Panc1 (cell line): Measurements from ENCODE around the gene DLG5. TPM values are rescaled to one million over a fixed set of nuclear protein-coding genes. Genes with fewer than 3 reads are reported as not detected.
A peak's percentile ranks its signal among the peaks of the same experiment; 100 is the strongest.

Experiments
- ATAC-seq: fragments of 200-7000 bp; cut with Tn5 transposase; 2 replicates; pipeline ENCODE4 v1.9.1; 2020; ENCODE audit warnings: mild to moderate bottlenecking, moderate library complexity
- BruUV-seq: library from RNA; stranded (reverse); fragments of 400-500 nt; replicated peaks from 2 replicates; lab custom pipeline; 2021; lab: Mats Ljungman, UMichigan
- CTCF ChIA-PET: fragments of 300-600 bp; sonication (Branson Sonifier 250); formaldehyde crosslinking; loops from one replicate; lab custom pipeline; 2022; ENCODE audit warnings: antibody characterized with exemption; lab: Charles Lee
- POLR2A ChIA-PET: fragments of 300-600 bp; sonication (Branson Sonifier 250); formaldehyde crosslinking; loops from one replicate; lab custom pipeline; 2022; ENCODE audit warnings: antibody characterized with exemption; lab: Charles Lee
- DNase-seq: peaks from one replicate; pipeline ENCODE4 v3.0.0-alpha.2; 2010; ENCODE audit warnings: low read depth, low spot score
- H3K27ac ChIP-seq: 2 replicates; pipeline ENCODE4 v1.5.1; 2011; ENCODE audit warnings: mild to moderate bottlenecking, low read length, inconsistent platforms
- H3K27me3 ChIP-seq: fragments of 200-500 bp; sonication (Bioruptor generic); 2 replicates; pipeline ENCODE4 v1.6.0; 2014; ENCODE audit warnings: low read length, inconsistent platforms; ENCODE audit not compliant: control insufficient read depth, insufficient read depth
- H3K36me3 ChIP-seq: fragments of 200-500 bp; sonication (Bioruptor generic); 2 replicates; pipeline ENCODE4 v1.5.1; 2014; ENCODE audit warnings: inconsistent platforms, mild to moderate bottlenecking, low read length, moderate library complexity; ENCODE audit not compliant: control insufficient read depth, insufficient read depth
- H3K4me1 ChIP-seq: 2 replicates; pipeline ENCODE4 v1.5.1; 2011; ENCODE audit warnings: inconsistent platforms, mild to moderate bottlenecking, low read length, moderate library complexity; ENCODE audit not compliant: control insufficient read depth, insufficient read depth
- H3K4me3 ChIP-seq, 2 experiments: 2 replicates each; pipeline ENCODE4 v1.5.1; 2011 to 2012; ENCODE audit warnings: low read depth in 2 of 2, low read length in 2 of 2, mild to moderate bottlenecking in 2 of 2, inconsistent platforms in 1 of 2, moderate library complexity in 1 of 2
- H3K9me3 ChIP-seq: fragments of 200-500 bp; sonication (Bioruptor generic); 2 replicates; pipeline ENCODE4 v1.5.1; 2014; ENCODE audit warnings: low read depth, mild to moderate bottlenecking, inconsistent platforms, low read length, moderate library complexity; ENCODE audit not compliant: control insufficient read depth, insufficient read depth
- POLR2AphosphoS5 ChIP-seq: IDR thresholded peaks from 2 replicates; pipeline ENCODE4 v1.6.1; 2012; ENCODE audit warnings: mild to moderate bottlenecking, low read depth, low read length, moderate library complexity
- SIN3A ChIP-seq: IDR thresholded peaks from 2 replicates; pipeline ENCODE4 v1.6.1; 2012; ENCODE audit warnings: low read depth, mild to moderate bottlenecking, low read length, moderate library complexity, borderline replicate concordance; ENCODE audit not compliant: insufficient read depth
- TCF7L2 ChIP-seq: IDR thresholded peaks from 2 replicates; pipeline ENCODE4 v1.6.1; 2011; ENCODE audit warnings: mild to moderate bottlenecking, low read depth, low read length, inconsistent platforms
- in situ Hi-C: cut with HindIII; loops from 2 replicates; pipeline ENCODE4 v1.10.0; 2016; ENCODE audit warnings: low sequenced_read_pairs, low pct_unique_long_range_greater_than_20kb
- intact Hi-C: fragments of 100-400 bp; cut with micrococcal nuclease; formaldehyde crosslinking; loops from one replicate; pipeline ENCODE4 v1.10.0; 2022; ENCODE audit not compliant: unreplicated experiment
- total RNA-seq: library from RNA; stranded (reverse); gene quantifications from one replicate; pipeline ENCODE4 v1.2.1, GENCODE V29; 2021; ENCODE audit not compliant: unreplicated experiment
- TF ChIP-seq, protein P1 (sequence below): fragments of 450-650 bp; IDR thresholded peaks from 2 replicates; pipeline ENCODE4 v1.5.1; 2017; ENCODE audit warnings: mild to moderate bottlenecking
- TF ChIP-seq, protein P2 (sequence below), 2 experiments: IDR thresholded peaks; 2 replicates each; pipeline ENCODE4 v1.6.1; 2011 to 2012; ENCODE audit warnings: low read depth in 2 of 2, control low read depth in 1 of 2, low read length in 1 of 2, mild to moderate bottlenecking in 1 of 2, moderate library complexity in 1 of 2; ENCODE audit not compliant: insufficient read depth in 1 of 2

The DLG5 gene
- total RNA-seq, 1 experiment from 2014 or later, result 85.6 TPM

DNA sequence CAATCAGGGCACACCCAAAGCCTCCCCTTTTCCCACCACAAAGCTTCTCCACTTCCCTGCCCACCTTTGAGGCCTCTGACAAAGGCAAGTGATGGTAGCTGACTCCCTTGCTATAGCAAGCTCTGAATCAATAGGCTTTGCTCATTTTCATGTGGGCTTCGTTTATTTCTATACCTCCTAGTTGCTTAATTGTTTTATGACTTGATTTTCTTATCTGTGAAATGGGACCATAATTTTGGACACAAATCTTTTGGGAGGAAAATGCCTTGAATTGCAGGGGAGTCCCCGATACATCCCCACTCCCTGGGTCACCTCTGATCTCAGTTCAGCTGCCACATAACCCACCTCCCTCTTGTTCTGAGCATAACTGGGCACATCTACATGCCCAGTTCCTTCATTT, 13.7 kb upstream of the DLG5 start:
- POLR2A ChIA-PET, result no interaction called here
- H3K9me3 ChIP-seq, result no peaks in the 10 kb centered on the region
- intact Hi-C loops (no loop called here), in situ Hi-C loops (no loop called here)
- TF ChIP-seq, protein P1, sequence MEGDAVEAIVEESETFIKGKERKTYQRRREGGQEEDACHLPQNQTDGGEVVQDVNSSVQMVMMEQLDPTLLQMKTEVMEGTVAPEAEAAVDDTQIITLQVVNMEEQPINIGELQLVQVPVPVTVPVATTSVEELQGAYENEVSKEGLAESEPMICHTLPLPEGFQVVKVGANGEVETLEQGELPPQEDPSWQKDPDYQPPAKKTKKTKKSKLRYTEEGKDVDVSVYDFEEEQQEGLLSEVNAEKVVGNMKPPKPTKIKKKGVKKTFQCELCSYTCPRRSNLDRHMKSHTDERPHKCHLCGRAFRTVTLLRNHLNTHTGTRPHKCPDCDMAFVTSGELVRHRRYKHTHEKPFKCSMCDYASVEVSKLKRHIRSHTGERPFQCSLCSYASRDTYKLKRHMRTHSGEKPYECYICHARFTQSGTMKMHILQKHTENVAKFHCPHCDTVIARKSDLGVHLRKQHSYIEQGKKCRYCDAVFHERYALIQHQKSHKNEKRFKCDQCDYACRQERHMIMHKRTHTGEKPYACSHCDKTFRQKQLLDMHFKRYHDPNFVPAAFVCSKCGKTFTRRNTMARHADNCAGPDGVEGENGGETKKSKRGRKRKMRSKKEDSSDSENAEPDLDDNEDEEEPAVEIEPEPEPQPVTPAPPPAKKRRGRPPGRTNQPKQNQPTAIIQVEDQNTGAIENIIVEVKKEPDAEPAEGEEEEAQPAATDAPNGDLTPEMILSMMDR, result no peak
- TF ChIP-seq POLR2AphosphoS5 (no peak), TCF7L2 (no peak), SIN3A (no peak)
- TF ChIP-seq, protein P2, sequence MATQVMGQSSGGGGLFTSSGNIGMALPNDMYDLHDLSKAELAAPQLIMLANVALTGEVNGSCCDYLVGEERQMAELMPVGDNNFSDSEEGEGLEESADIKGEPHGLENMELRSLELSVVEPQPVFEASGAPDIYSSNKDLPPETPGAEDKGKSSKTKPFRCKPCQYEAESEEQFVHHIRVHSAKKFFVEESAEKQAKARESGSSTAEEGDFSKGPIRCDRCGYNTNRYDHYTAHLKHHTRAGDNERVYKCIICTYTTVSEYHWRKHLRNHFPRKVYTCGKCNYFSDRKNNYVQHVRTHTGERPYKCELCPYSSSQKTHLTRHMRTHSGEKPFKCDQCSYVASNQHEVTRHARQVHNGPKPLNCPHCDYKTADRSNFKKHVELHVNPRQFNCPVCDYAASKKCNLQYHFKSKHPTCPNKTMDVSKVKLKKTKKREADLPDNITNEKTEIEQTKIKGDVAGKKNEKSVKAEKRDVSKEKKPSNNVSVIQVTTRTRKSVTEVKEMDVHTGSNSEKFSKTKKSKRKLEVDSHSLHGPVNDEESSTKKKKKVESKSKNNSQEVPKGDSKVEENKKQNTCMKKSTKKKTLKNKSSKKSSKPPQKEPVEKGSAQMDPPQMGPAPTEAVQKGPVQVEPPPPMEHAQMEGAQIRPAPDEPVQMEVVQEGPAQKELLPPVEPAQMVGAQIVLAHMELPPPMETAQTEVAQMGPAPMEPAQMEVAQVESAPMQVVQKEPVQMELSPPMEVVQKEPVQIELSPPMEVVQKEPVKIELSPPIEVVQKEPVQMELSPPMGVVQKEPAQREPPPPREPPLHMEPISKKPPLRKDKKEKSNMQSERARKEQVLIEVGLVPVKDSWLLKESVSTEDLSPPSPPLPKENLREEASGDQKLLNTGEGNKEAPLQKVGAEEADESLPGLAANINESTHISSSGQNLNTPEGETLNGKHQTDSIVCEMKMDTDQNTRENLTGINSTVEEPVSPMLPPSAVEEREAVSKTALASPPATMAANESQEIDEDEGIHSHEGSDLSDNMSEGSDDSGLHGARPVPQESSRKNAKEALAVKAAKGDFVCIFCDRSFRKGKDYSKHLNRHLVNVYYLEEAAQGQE (IDR thresholded peaks at IDR 0.05; ENCODE audit: insufficient read depth in 1 of 2, low read depth in 2 of 2, low read length in 1 of 2), result no peak
- DNase-seq, result no peak
- no peak overlapping the region for H3K4me3 ChIP-seq
- H3K4me1 ChIP-seq, result peaks cover 34% of the 10 kb centered on the region
- ATAC-seq, result no peak
- CTCF ChIA-PET, result interaction anchor here (0.6 kb wide), 1 partner anchor 22 kb away, joined by 6 read pairs; no protein-coding TSS in a partner anchor
- H3K36me3 ChIP-seq, result no peaks in the 10 kb centered on the region
- peak overlapping the region; percentile 24; the same call in 1 of the 2 replicates for H3K27ac ChIP-seq
- no peaks in the 10 kb centered on the region for H3K27me3 ChIP-seq
- BruUV-seq, result no TSS peak

DNA sequence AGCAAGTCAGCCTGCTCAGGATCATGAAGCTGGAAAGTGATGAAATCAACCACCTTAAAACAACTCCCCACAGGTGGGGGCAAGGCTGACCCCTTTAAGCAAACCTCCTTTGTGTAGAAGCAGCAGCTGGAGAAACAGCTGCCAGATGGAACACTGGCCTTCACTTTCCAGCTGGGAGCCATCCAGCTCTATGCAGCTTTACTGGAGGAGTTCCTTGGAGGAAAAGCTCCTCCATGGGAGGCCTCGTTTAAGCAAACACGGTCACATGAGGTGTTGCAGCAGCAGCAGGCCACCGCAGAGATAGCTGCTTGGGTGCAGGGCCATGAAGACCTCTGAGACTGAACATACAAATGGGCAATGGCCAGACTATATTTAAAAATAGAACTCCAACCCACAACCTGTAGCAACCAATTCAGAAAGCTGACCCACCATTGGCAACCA, 13.0 kb upstream of the DLG5 start:
- intact Hi-C loops (no loop called here), in situ Hi-C loops (no loop called here)
- DNase-seq (no peak), ATAC-seq (no peak)
- TF ChIP-seq POLR2AphosphoS5 (no peak), SIN3A (no peak), TCF7L2 (no peak)
- TF ChIP-seq, protein P2 (IDR thresholded peaks at IDR 0.05; ENCODE audit: insufficient read depth in 1 of 2, low read depth in 2 of 2, low read length in 1 of 2), result no peak
- TF ChIP-seq, protein P1, result no peak
- Histone ChIP-seq H3K4me1 (peaks cover 31% of the 10 kb centered on the region), H3K9me3 (no peaks in the 10 kb centered on the region), H3K27me3 (no peaks in the 10 kb centered on the region), H3K4me3 (no peak overlapping the region), H3K27ac (peak overlapping the region; percentile 41; the same call in 1 of the 2 replicates), H3K36me3 (no peaks in the 10 kb centered on the region)
- ChIA-PET POLR2A (no interaction called here), CTCF (no interaction called here)
- BruUV-seq, result no TSS peak
